Middle frontal gyrus (tissue), 1 donor: ENCODE data around the gene PPP6R2.
"Not testable (repeated sequence)": the region's sequence is repeated elsewhere in the genome, so short reads cannot be mapped to it uniquely, and the experiment has no call there.

Source experiments
- DNase-seq: peaks from one replicate; pipeline ENCODE4 v3.0.0-alpha.2; 2015; ENCODE audit warnings: low spot score; ENCODE audit errors: extremely low spot score

Gene PPP6R2

GRCh38 chr22:50398831-50399648 is 55.9 kb downstream of the PPP6R2 start:
- no peak for DNase-seq

DNA sequence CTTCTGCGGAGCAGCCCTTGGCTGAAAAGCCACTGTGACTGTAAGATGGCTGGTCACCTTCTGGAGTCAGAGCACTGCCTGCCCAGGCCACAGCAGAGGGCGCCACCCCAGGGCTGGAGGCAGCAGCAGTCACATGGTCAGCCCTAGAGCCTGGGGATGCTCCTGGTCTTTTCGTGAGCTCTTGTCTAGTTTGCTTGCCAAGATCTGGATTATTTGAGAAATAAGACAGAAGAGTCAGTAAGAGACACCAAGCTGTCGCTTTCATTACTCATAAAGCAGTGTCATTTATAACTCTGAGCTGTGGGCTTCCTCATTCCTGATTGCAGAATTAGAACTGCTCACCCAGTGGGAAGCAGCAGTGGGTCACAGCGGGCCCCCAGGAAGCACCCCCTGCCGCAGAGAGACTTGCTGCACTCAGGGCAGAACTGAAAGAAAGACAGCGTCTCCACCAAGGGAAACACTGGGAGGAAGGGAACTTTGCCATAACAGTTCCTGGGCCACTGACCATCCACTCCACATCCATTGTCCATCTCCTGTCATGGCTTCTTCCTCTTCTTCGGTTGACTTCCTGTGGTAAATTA is 56.7 kb downstream of the PPP6R2 start:
- no peak for DNase-seq

DNA sequence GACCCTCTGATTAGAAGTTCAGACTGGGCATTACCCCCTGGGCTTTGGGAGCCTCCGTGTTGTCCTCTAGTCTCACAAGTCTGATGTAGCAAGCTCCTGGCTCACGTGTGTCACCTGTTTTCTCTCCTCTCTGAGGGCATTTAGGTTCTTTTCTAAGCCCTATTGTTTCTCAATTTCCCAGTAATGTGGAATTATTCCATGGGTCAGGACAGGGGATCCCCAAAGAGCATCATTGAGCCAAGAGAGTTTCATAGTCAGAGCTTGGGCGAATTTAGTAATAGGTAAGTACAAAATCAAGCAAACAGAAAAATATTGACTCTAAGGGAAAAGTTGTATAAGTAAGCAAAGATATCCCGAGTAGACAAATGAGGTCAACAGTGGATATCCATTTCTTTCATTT is 57.3 kb downstream of the PPP6R2 start:
- DNase-seq: no peak

- DNase-seq: no peak
Observed at GRCh38 chr22:50400931-50401330, 57.8 kb downstream of the PPP6R2 start.

- no peak for DNase-seq
Observed at GRCh38 chr22:50401907-50402306, 58.8 kb downstream of the PPP6R2 start.

DNA sequence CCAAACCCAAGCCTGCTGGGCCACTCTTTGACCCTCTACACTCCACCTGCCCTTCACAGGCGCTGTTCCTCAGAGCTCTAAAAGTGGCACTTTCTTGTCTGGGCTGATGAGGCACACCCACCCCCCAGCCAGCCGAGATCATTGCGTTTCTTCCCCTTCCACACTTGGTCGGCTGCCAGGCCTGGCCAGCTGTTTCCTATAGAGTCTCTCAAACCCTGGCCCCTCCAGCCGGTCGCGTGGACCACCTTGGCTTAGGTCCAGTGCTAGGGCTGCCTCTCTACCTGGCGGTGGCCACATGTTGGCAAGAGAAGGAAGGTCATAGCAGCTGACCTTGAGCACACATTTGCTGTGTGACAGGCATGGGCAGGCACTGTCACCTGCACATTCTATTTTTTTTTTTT is 60.6 kb downstream of the PPP6R2 start:
- DNase-seq: no peak

DNA sequence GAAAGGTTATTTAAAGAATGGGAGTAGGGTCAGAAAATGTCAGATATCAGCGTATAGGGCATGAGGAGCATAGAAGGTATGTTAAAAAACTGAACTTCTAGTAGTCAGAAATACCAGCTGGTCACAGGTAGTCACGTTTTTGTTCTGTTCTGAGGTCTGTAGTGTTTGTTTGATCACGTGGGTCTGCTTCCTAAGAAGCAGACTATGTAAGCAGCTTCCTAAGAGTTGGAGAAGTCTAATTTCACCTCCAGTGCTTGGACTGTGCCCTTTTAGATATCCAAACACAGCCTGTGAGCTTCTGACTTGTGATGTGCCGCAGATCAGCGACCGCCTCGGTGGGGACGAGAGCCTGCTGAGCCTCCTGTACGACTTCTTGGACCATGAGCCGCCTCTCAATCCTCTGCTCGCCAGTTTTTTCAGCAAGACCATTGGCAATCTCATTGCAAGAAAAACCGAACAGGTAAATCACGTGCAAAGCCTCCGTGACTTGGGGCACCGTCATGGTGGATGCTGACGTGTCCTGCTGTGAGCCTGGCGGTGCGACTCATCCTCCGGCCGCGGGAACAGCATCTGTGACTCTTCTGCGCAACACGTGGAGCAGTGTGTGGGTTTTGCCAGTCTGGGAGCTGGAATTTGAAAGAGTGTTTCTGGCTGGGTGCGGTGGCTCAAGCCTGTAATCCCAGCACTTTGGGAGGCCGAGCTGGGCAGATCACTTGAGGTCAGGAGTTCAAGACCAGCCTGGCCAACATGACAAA is 63.5 kb downstream of the PPP6R2 start:
- DNase-seq: no peak

DNA sequence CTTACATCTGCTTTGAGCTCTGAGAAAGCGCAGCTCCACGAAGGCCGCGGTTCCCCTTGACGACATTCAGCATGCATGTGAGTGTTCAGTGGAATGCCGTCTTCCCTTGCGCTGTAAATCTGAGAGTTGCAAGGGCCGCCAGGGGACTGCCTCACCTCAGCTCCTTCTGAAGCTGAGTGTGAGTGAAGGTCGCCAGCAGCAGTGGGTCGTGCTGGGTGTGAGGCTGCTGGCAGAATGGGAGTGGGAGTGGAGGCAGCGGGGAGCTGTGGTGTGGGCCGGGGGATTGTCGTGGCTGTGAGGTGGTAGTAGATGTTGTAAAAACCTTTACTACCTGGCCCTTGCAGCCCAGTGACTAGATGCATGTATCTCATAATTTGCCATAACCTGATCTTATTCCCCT is 65.2 kb downstream of the PPP6R2 start:
- DNase-seq: no peak

- not testable (repeated sequence) for DNase-seq
Observed at GRCh38 chr22:50408954-50409353, 65.8 kb downstream of the PPP6R2 start.

DNA sequence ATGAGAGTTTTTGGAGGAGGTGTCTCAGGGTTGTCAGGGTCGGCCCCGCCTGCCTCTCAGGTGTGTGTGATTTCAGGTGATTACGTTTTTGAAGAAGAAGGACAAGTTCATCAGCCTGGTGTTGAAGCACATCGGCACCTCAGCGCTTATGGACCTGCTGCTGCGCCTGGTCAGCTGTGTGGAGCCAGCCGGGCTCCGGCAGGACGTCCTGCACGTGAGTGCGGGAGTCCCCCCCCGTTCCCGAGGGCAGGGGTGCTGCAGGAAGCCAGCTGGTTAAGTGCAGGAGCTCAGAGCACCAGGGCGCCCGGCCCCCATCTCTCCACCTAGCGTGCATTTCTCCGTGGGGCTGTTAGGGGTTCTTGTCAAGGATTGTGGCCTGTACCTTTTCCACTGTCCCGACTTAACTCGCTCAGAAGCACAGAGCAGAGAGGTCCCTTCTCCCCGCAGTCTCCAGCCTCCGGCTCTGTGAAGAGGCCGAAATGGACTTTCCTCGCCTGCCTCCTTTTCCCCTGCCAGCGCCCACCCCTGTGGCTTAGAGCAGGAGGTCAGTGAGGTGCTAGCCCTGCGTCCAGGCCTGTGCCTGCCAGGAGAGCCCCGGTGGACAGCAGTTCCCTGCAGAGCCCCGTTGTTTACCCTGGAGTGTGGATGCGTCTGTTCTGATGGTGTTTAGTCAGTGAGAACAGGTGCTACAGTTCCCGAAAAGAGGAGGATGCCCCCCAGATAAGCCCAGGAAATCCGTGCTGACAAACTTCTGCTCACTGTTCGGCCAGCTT is 71.5 kb downstream of the PPP6R2 start:
- no peak for DNase-seq

DNA sequence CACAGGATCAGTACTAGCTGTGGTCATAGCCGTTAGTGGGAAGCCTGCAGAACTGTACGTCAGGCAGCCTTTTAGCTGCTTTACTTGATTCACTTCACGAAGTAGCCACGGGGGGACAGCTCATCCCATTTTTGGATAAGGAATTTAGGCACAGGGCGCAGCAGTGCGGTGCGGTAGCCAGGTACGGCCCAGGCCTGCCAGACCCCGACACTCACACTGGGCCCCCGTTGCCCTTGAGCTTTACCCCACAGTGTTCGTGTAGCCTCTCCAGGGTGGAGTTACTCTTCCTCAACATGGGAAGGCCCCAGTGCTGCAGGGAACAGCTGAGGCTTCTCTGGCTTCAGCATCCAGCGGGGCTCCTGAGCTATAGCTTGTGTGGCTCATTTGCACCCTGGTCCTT is 72.3 kb downstream of the PPP6R2 start:
- DNase-seq: no peak

- no peak for DNase-seq
Observed at GRCh38 chr22:50416996-50417395, 73.9 kb downstream of the PPP6R2 start.

- no peak for DNase-seq
Observed at GRCh38 chr22:50417411-50418210, 74.5 kb downstream of the PPP6R2 start.

- DNase-seq: no peak
Observed at GRCh38 chr22:50418624-50419023, 75.5 kb downstream of the PPP6R2 start.

- DNase-seq: no peak
Observed at GRCh38 chr22:50419116-50419515, 76.0 kb downstream of the PPP6R2 start.

- no peak for DNase-seq
Observed at GRCh38 chr22:50420015-50420414, 76.9 kb downstream of the PPP6R2 start.

- DNase-seq: no peak
Observed at GRCh38 chr22:50420581-50420980, 77.5 kb downstream of the PPP6R2 start.

GRCh38 chr22:50422046-50422445 is 78.9 kb downstream of the PPP6R2 start:
- no peak for DNase-seq

- DNase-seq: no peak
Observed at GRCh38 chr22:50422961-50423815, 80.1 kb downstream of the PPP6R2 start.

- DNase-seq: no peak
Observed at GRCh38 chr22:50423956-50424355, 80.8 kb downstream of the PPP6R2 start.
